Testis (tissue), 3 donors: Measurements from ENCODE around the gene CFB. TPM values are rescaled to one million over a fixed set of nuclear protein-coding genes. Genes with fewer than 3 reads are reported as not detected.
"Not testable (repeated sequence)": the region's sequence is repeated elsewhere in the genome, so short reads cannot be mapped to it uniquely, and the experiment has no call there.

Experiments
- DNase-seq: peaks from one replicate; pipeline ENCODE4 v3.0.0-alpha.2; 2019
- H3K27ac ChIP-seq, 2 donors: fragments of 200-600 bp; sonication (generic); one replicate each; pipeline ENCODE4 v1.5.1; 2019
- H3K27me3 ChIP-seq: fragments of 200-600 bp; sonication (generic); one replicate; pipeline ENCODE4 v1.5.1; 2019
- H3K36me3 ChIP-seq: fragments of 200-600 bp; sonication (generic); one replicate; pipeline ENCODE4 v1.5.1; 2017; ENCODE audit warnings: low read depth; ENCODE audit errors: missing control alignments
- H3K4me1 ChIP-seq: fragments of 200-600 bp; sonication (generic); one replicate; pipeline ENCODE4 v1.5.1; 2019
- H3K4me3 ChIP-seq, 2 donors: fragments of 200-600 bp; sonication (generic); one replicate each; pipeline ENCODE4 v1.5.1; 2017 to 2019
- H3K9me3 ChIP-seq: fragments of 200-600 bp; sonication (generic); one replicate; pipeline ENCODE4 v1.5.1; 2017
- POLR2A ChIP-seq: fragments of 450-650 bp; IDR thresholded peaks from one replicate; pipeline ENCODE4 v1.6.1; 2017; ENCODE audit warnings: antibody characterized with exemption, mild to moderate bottlenecking, moderate library complexity
- WGBS, 2 donors: methylation state at CpG; one replicate each; pipeline ENCODE4 v1.1.5; 2018; 5-methylcytosine and 5-hydroxymethylcytosine counted together
- intact Hi-C: fragments of 100-400 bp; cut with DNase I; formaldehyde crosslinking; loops from one replicate; pipeline ENCODE4 v1.15.1; 2023; ENCODE audit warnings: low total_unique reads
- polyA plus RNA-seq: library from polyadenylated mRNA; stranded (reverse); fragments of 350-450 nt; fragmentation: Illumina TruSeq; extraction: RNeasy Lipid Tissue Mini Kit (QIAGEN cat#74804); gene quantifications from one replicate; pipeline ENCODE4 v1.2.3, GENCODE V29; 2014; ENCODE audit warnings: low read depth, low replicate concordance; ENCODE audit not compliant: insufficient read depth
- total RNA-seq, 2 donors: library from RNA; depleted of rRNA; stranded (reverse); fragments of >200 nt; gene quantifications; one replicate each; pipeline ENCODE4 v1.2.3, GENCODE V29; 2016
- TF ChIP-seq, protein P1 (sequence below), 3 experiments: fragments of 450-650 bp in 2 of 3; fragments of 200-600 bp in 1 of 3; sonication (generic) in 1 of 3; IDR thresholded peaks; one replicate each; pipeline ENCODE4 v1.5.1; 2016 to 2019; ENCODE audit warnings: antibody characterized with exemption in 3 of 3, mild to moderate bottlenecking in 2 of 3, moderate library complexity in 1 of 3

Gene CFB
- total and polyA plus RNA-seq, 3 donors from 2014 or later: 4.8 to 38.6 (median 5.8) TPM

DNA sequence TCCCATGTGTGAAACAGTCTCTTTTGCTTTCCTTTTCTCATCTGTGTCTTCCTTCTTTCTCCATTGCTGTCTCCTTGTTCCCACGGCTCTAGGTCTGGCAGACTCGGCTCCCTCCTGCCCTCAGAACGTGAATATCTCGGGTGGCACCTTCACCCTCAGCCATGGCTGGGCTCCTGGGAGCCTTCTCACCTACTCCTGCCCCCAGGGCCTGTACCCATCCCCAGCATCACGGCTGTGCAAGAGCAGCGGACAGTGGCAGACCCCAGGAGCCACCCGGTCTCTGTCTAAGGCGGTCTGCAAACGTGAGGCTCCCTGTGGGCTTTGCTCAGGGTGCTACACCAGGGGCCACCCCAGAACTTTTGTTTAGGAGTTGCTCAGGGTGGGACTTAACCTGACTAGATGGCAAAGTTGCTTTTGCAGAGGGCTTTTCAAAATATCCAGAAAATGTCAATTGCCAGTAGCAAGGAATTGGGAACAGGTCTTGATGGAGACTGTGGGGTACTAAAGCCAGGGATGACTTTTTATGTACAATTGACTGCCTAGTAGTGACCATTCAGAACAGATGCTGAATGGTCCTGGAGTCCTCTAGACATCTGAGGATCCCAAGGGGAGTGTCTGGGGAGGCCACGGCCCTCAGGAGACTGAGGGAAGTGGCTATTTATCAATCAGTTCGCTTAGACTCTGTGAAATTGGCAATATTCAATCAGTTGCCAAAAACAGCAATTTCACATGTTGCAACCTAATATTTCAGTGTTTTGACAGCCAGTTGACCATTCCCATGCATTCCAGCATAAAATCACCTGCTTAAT is 17.8 kb upstream of the CFB start:
- intact Hi-C loops: no loop called here
- Histone ChIP-seq H3K27me3 (no peaks in the 10 kb centered on the region), H3K27ac (no peak overlapping the region), H3K9me3 (no peaks in the 10 kb centered on the region), H3K36me3 (no peaks in the 10 kb centered on the region), H3K4me1 (no peaks in the 10 kb centered on the region), H3K4me3 (no peak overlapping the region)
- DNase-seq: no peak
- 74 to 79% methylated on average over 9 to 11 of the region's 11 CpGs for WGBS, 2 donors
- TF ChIP-seq POLR2A: no peak
- TF ChIP-seq, protein P1, sequence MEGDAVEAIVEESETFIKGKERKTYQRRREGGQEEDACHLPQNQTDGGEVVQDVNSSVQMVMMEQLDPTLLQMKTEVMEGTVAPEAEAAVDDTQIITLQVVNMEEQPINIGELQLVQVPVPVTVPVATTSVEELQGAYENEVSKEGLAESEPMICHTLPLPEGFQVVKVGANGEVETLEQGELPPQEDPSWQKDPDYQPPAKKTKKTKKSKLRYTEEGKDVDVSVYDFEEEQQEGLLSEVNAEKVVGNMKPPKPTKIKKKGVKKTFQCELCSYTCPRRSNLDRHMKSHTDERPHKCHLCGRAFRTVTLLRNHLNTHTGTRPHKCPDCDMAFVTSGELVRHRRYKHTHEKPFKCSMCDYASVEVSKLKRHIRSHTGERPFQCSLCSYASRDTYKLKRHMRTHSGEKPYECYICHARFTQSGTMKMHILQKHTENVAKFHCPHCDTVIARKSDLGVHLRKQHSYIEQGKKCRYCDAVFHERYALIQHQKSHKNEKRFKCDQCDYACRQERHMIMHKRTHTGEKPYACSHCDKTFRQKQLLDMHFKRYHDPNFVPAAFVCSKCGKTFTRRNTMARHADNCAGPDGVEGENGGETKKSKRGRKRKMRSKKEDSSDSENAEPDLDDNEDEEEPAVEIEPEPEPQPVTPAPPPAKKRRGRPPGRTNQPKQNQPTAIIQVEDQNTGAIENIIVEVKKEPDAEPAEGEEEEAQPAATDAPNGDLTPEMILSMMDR (IDR thresholded peaks at IDR 0.05): no peak

DNA sequence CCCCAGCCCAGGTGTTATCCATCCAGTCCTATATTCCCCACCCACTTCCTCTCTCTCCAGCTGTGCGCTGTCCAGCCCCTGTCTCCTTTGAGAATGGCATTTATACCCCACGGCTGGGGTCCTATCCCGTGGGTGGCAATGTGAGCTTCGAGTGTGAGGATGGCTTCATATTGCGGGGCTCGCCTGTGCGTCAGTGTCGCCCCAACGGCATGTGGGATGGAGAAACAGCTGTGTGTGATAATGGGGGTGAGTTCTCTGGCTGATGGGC is 17.3 kb upstream of the CFB start:
- no peaks in the 10 kb centered on the region for H3K9me3 ChIP-seq
- H3K27me3 ChIP-seq: no peaks in the 10 kb centered on the region
- no peak for TF ChIP-seq POLR2A
- TF ChIP-seq, protein P1 (IDR thresholded peaks at IDR 0.05): no peak
- no peak overlapping the region for H3K27ac ChIP-seq
- H3K4me1 ChIP-seq: no peaks in the 10 kb centered on the region
- H3K4me3 ChIP-seq: no peak overlapping the region
- intact Hi-C loops: no loop called here
- DNase-seq: no peak
- WGBS, 2 donors: 86 to 88% methylated on average over 9 of the region's 9 CpGs
- no peaks in the 10 kb centered on the region for H3K36me3 ChIP-seq

DNA sequence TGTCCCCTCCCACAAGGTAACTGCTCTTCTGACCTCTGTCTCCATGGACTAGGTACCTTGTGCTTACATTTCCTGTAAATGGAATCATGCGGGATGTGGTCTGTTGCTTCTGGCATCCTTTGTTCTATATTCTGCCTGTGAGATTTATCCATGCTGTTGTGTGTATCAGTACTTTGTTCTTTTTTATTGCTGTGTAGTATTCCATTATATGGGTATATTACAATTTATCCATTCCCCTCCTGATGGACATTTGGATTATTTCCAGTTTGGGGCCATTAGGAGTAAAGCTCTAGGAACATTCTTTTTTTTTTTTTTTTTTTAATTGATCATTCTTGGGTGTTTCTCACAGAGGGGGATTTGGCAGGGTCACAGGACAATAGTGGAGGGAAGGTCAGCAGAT is 14.9 kb upstream of the CFB start:
- TF ChIP-seq POLR2A: no peak
- TF ChIP-seq, protein P1 (IDR thresholded peaks at IDR 0.05): no peak
- no peaks in the 10 kb centered on the region for H3K9me3 ChIP-seq
- 97 to 100% methylated on average over 1 of the region's 1 CpG for WGBS, 2 donors
- H3K27ac ChIP-seq: no peak overlapping the region
- no peak for DNase-seq
- no peaks in the 10 kb centered on the region for H3K27me3 ChIP-seq
- H3K4me3 ChIP-seq: no peak overlapping the region
- no peaks in the 10 kb centered on the region for H3K36me3 ChIP-seq
- intact Hi-C loops: no loop called here
- H3K4me1 ChIP-seq: no peaks in the 10 kb centered on the region

DNA sequence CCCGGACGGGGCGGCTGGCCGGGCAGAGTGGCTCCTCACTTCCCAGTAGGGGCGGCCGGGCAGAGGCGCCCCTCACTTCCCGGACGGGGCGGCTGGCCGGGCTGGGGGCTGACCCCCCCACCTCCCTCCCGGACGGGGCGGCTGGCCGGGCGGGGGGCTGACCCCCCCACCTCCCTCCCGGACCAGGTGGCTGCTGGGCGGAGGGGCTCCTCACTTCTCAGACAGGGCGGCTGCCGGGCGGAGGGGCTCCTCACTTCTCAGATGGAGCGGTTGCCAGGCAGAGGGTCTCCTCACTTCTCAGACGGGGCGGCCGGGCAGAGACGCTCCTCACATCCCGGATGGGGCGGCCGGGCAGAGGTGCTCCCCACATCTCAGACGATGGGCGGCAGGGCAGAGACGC is 13.8 kb upstream of the CFB start:
- WGBS, 2 donors: 67% methylated on average over 11 of the region's 32 CpGs; no CpG with 5 or more reads in 1 of the 2 donors
- DNase-seq, H3K36me3 ChIP-seq, intact Hi-C loops, H3K27me3 ChIP-seq, H3K9me3 ChIP-seq, H3K27ac ChIP-seq, H3K4me1 ChIP-seq: not testable (repeated sequence)
- H3K4me3 ChIP-seq: peak overlapping the region in 1 of 2 donors; percentile 23

DNA sequence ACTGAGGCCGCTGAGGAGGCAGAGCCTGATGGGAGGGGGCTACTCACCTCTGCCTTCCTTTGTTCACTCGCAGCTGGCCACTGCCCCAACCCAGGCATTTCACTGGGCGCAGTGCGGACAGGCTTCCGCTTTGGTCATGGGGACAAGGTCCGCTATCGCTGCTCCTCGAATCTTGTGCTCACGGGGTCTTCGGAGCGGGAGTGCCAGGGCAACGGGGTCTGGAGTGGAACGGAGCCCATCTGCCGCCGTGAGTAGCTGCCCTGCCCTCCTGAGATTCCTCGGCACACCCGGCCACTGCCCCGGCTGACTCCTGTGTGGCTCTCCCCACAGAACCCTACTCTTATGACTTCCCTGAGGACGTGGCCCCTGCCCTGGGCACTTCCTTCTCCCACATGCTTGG is 12.4 kb upstream of the CFB start:
- Histone ChIP-seq H3K9me3 (no peaks in the 10 kb centered on the region), H3K4me1 (no peaks in the 10 kb centered on the region), H3K27me3 (no peaks in the 10 kb centered on the region), H3K36me3 (no peaks in the 10 kb centered on the region), H3K4me3 (no peak overlapping the region), H3K27ac (no peak overlapping the region)
- DNase-seq: no peak
- TF ChIP-seq, protein P1 (IDR thresholded peaks at IDR 0.05): no peak
- TF ChIP-seq POLR2A: no peak
- 73 to 87% methylated on average over 5 to 19 of the region's 19 CpGs for WGBS, 2 donors
- intact Hi-C loops: no loop called here
